Endothelial cell (in vitro differentiated cells): ENCODE measurements around the gene SLC6A9. TPM values are rescaled to one million over a fixed set of nuclear protein-coding genes. Genes with fewer than 3 reads are reported as not detected.
A peak's percentile ranks its signal among the peaks of the same experiment; 100 is the strongest.

Experiments used
- DNase-seq: peaks from one replicate; pipeline ENCODE4 v3.0.0; 2021; ENCODE audit warnings: low spot score
- H3K27ac Mint-ChIP-seq: one replicate; pipeline ENCODE4 v1.8.0; 2021; ENCODE audit warnings: mixed read lengths, inconsistent platforms; ENCODE audit not compliant: unreplicated experiment
- H3K27me3 Mint-ChIP-seq: one replicate; pipeline ENCODE4 v1.8.0; 2021; ENCODE audit warnings: mild to moderate bottlenecking, moderate library complexity, mixed read lengths, inconsistent platforms; ENCODE audit not compliant: unreplicated experiment
- H3K36me3 Mint-ChIP-seq: one replicate; pipeline ENCODE4 v1.8.0; 2021; ENCODE audit warnings: mild to moderate bottlenecking, low read depth, mixed read lengths, inconsistent platforms; ENCODE audit not compliant: unreplicated experiment
- H3K4me1 Mint-ChIP-seq: one replicate; pipeline ENCODE4 v1.8.0; 2021; ENCODE audit warnings: mild to moderate bottlenecking, mixed read lengths, inconsistent platforms; ENCODE audit not compliant: unreplicated experiment
- H3K4me3 Mint-ChIP-seq: one replicate; pipeline ENCODE4 v1.8.0; 2021; ENCODE audit warnings: mild to moderate bottlenecking, mixed read lengths, inconsistent platforms; ENCODE audit not compliant: unreplicated experiment
- H3K9me3 Mint-ChIP-seq: one replicate; pipeline ENCODE4 v1.8.0; 2021; ENCODE audit warnings: mixed read lengths, inconsistent platforms; ENCODE audit not compliant: unreplicated experiment
- CTCF ChIP-seq: fragments of 200-600 bp; sonication (generic); IDR thresholded peaks from one replicate; pipeline ENCODE4 v1.5.0; 2021; ENCODE audit warnings: antibody characterized with exemption; ENCODE audit not compliant: unreplicated experiment
- total RNA-seq: library from RNA; stranded (reverse); fragmentation: NEBNext Ultra II Directional; extraction: Animal tissue kit (Norgen Biotek cat#: 25700); gene quantifications from one replicate; pipeline ENCODE4 v1.2.1, GENCODE V29; 2021; ENCODE audit not compliant: unreplicated experiment

Gene SLC6A9
- total RNA-seq, 1 donor from 2014 or later = 2.8 TPM

- no peak for DNase-seq
- H3K27ac Mint-ChIP-seq = no peak overlapping the region
- no peak for TF ChIP-seq CTCF
- H3K36me3 Mint-ChIP-seq = peaks cover 37% of the 10 kb centered on the region
- H3K9me3 Mint-ChIP-seq = no peaks in the 10 kb centered on the region
- H3K27me3 Mint-ChIP-seq = peaks cover 2% of the 10 kb centered on the region
- H3K4me1 Mint-ChIP-seq = no peaks in the 10 kb centered on the region
- H3K4me3 Mint-ChIP-seq = no peak overlapping the region
These were observed 68.3 kb downstream of the SLC6A9 start for GRCh38 chr1:43963006-43963405.

GRCh38 chr1:43962324-43962723 lies 68.9 kb downstream of the SLC6A9 start:
- Mint-ChIP-seq H3K4me3 (peak overlapping the region; percentile 32), H3K9me3 (no peaks in the 10 kb centered on the region), H3K4me1 (no peaks in the 10 kb centered on the region), H3K27ac (peak overlapping the region; percentile 17), H3K36me3 (peaks cover 34% of the 10 kb centered on the region), H3K27me3 (peaks cover 2% of the 10 kb centered on the region)
- TF ChIP-seq CTCF = no peak
- DNase-seq = no peak

- no peak for TF ChIP-seq CTCF
- H3K27ac Mint-ChIP-seq = no peak overlapping the region
- no peaks in the 10 kb centered on the region for H3K4me1 Mint-ChIP-seq
- no peak for DNase-seq
- H3K36me3 Mint-ChIP-seq = peaks cover 37% of the 10 kb centered on the region
- no peak overlapping the region for H3K4me3 Mint-ChIP-seq
- H3K27me3 Mint-ChIP-seq = peaks cover 2% of the 10 kb centered on the region
- H3K9me3 Mint-ChIP-seq = no peaks in the 10 kb centered on the region
These were observed 69.6 kb downstream of the SLC6A9 start for GRCh38 chr1:43961692-43962091.

GRCh38 chr1:43960798-43961197 lies 70.5 kb downstream of the SLC6A9 start:
- Mint-ChIP-seq H3K27me3 (peaks cover 2% of the 10 kb centered on the region), H3K36me3 (peaks cover 36% of the 10 kb centered on the region), H3K4me3 (peak overlapping the region; percentile 68), H3K9me3 (no peaks in the 10 kb centered on the region), H3K27ac (no peak overlapping the region), H3K4me1 (no peaks in the 10 kb centered on the region)
- no peak for DNase-seq
- no peak for TF ChIP-seq CTCF

- DNase-seq = no peak
- Mint-ChIP-seq H3K4me3 (peak overlapping the region; percentile 57), H3K27ac (no peak overlapping the region), H3K4me1 (peaks cover under 1% of the 10 kb centered on the region), H3K36me3 (peaks cover 36% of the 10 kb centered on the region), H3K27me3 (peaks cover 2% of the 10 kb centered on the region), H3K9me3 (no peaks in the 10 kb centered on the region)
- TF ChIP-seq CTCF = no peak
These were observed 72.7 kb downstream of the SLC6A9 start for GRCh38 chr1:43958351-43959255.
